GM12873 (cell line): ENCODE data around the gene STK32B.

Experiments
- CTCF ChIP-seq: IDR thresholded peaks from 2 replicates; pipeline ENCODE4 v1.5.1; 2012; ENCODE audit warnings: low read depth, mild to moderate bottlenecking, moderate library complexity, low read length, control low read depth; ENCODE audit not compliant: insufficient read depth; ENCODE audit errors: missing control alignments

The STK32B gene

GRCh38 chr4:5012958-5013357 is 38.3 kb upstream of the STK32B start:
- TF ChIP-seq CTCF: no peak

GRCh38 chr4:5014007-5014682 is 37.1 kb upstream of the STK32B start:
- TF ChIP-seq CTCF: no peak

GRCh38 chr4:5018096-5018495 is 33.2 kb upstream of the STK32B start:
- no peak for TF ChIP-seq CTCF

- no peak for TF ChIP-seq CTCF
These were observed 32.7 kb upstream of the STK32B start for GRCh38 chr4:5018603-5019002.

GRCh38 chr4:5019274-5019673 is 32.0 kb upstream of the STK32B start, which contains the start of gene CYTL1:
Gene CYTL1, minus strand, starts transcription at chr4:5019458. Its CDS starts 13 bp downstream, at chr4:5019445.
- no peak for TF ChIP-seq CTCF

- TF ChIP-seq CTCF: no peak
These were observed 31.5 kb upstream of the STK32B start for GRCh38 chr4:5019796-5020195.

GRCh38 chr4:5020341-5020740 is 30.9 kb upstream of the STK32B start:
- no peak for TF ChIP-seq CTCF
